Gastrocnemius medialis (tissue), 4 donors: Measurements from ENCODE around the gene STARD13.

Source experiments
- CTCF ChIP-seq, 5 experiments: fragments of 450-650 bp in 3 of 5; fragments of 200-600 bp in 2 of 5; sonication (generic) in 2 of 5; IDR thresholded peaks in 4 of 5; conservative IDR thresholded peaks in 1 of 5; 1 replicate in 4 of 5; 2 replicates in 1 of 5; pipeline ENCODE4 v1.5.1; 2016 to 2019; ENCODE audit warnings: antibody characterized with exemption in 5 of 5, mild to moderate bottlenecking in 3 of 5, moderate library complexity in 3 of 5
- POLR2A ChIP-seq, 2 donors: fragments of 450-650 bp; IDR thresholded peaks; one replicate each; pipeline ENCODE4 v1.6.1; 2017; ENCODE audit warnings: antibody characterized with exemption in 2 of 2, mild to moderate bottlenecking in 2 of 2, moderate library complexity in 2 of 2

- TF ChIP-seq CTCF (IDR thresholded peaks at IDR 0.05 in 4 of 5, conservative IDR thresholded peaks at IDR 0.05 in 1 of 5): no peak
- TF ChIP-seq POLR2A (IDR thresholded peaks at IDR 0.05): no peak
These were observed 152.7 kb downstream of the STARD13 start for GRCh38 chr13:33132644-33133440.
